ENCODE data around the gene TMIGD1. TPM values are rescaled to one million over a fixed set of nuclear protein-coding genes. Genes with fewer than 3 reads are reported as not detected.

The TMIGD1 gene
- total RNA-seq, 1 donor from 2014 or later: not detected

GRCh38 chr17:30378241-30378824 lies 44.5 kb upstream of the TMIGD1 start:
- H3K36me3 Mint-ChIP-seq (ENCODE audit: low read depth, unreplicated experiment): no peaks in the 10 kb centered on the region
- Histone ChIP-seq H3K9me3 (ENCODE audit: insufficient read depth, low read depth, low read length) (no peaks in the 10 kb centered on the region), H3K4me2 (ENCODE audit: low read length) (peak overlapping the region; percentile 98), H3K4me3 (ENCODE audit: insufficient read depth, low read depth, low read length) (peak overlapping the region; percentile 68), H3K27me3 (ENCODE audit: insufficient read depth, low read length) (no peaks in the 10 kb centered on the region), H3K36me3 (ENCODE audit: insufficient read depth, low read length) (no peaks in the 10 kb centered on the region), H2AFZ (ENCODE audit: low read depth, low read length) (peak overlapping the region; percentile 91), H3K27ac (ENCODE audit: low read depth, low read length) (no peak overlapping the region), H3K79me2 (ENCODE audit: insufficient read depth, low read length) (peaks cover 41% of the 10 kb centered on the region), H3K9ac (ENCODE audit: low read length) (peak overlapping the region; percentile 82), H4K20me1 (ENCODE audit: insufficient read depth, low read length) (peaks cover 27% of the 10 kb centered on the region), H3K4me1 (ENCODE audit: insufficient read depth, low read length) (peaks cover 17% of the 10 kb centered on the region)
- H3K9me3 Mint-ChIP-seq (ENCODE audit: unreplicated experiment): no peaks in the 10 kb centered on the region
- H3K27ac Mint-ChIP-seq (ENCODE audit: unreplicated experiment): peak overlapping the region; percentile 34
- FAIRE-seq (no peak), DNase-seq (ENCODE audit: low read depth) (no peak)
- peak overlapping the region; percentile 90 for H3K4me3 Mint-ChIP-seq (ENCODE audit: unreplicated experiment)
- peaks cover 34% of the 10 kb centered on the region for H3K4me1 Mint-ChIP-seq (ENCODE audit: low read depth, unreplicated experiment)
- TF ChIP-seq CTCF (IDR thresholded peaks at IDR 0.05; ENCODE audit: insufficient read depth, low read depth, low read length) (no peak), EZH2 (IDR thresholded peaks at IDR 0.05; ENCODE audit: insufficient read depth, low read length) (no peak)
- H3K27me3 Mint-ChIP-seq (ENCODE audit: low read depth, unreplicated experiment): no peaks in the 10 kb centered on the region

- H3K27ac ChIP-seq (ENCODE audit: low read depth, low read length): no peak overlapping the region
- peak overlapping the region; percentile 91 for H2AFZ ChIP-seq (ENCODE audit: low read depth, low read length)
- no peaks in the 10 kb centered on the region for H3K36me3 Mint-ChIP-seq (ENCODE audit: low read depth, unreplicated experiment)
These were observed 43.9 kb upstream of the TMIGD1 start for GRCh38 chr17:30377574-30378240.

More at GRCh38 chr17:30377574-30378240, 43.9 kb upstream of the TMIGD1 start:
- H3K27me3 ChIP-seq (ENCODE audit: insufficient read depth, low read length): no peaks in the 10 kb centered on the region
- H4K20me1 ChIP-seq (ENCODE audit: insufficient read depth, low read length): peaks cover 21% of the 10 kb centered on the region
- no peaks in the 10 kb centered on the region for H3K36me3 ChIP-seq (ENCODE audit: insufficient read depth, low read length)
- no peak overlapping the region for H3K9ac ChIP-seq (ENCODE audit: low read length)
- Mint-ChIP-seq H3K27me3 (ENCODE audit: low read depth, unreplicated experiment) (no peaks in the 10 kb centered on the region), H3K9me3 (ENCODE audit: unreplicated experiment) (no peaks in the 10 kb centered on the region), H3K4me1 (ENCODE audit: low read depth, unreplicated experiment) (peaks cover 34% of the 10 kb centered on the region), H3K27ac (ENCODE audit: unreplicated experiment) (peak overlapping the region; percentile 34), H3K4me3 (ENCODE audit: unreplicated experiment) (peak overlapping the region; percentile 90)
- TF ChIP-seq EZH2 (IDR thresholded peaks at IDR 0.05; ENCODE audit: insufficient read depth, low read length) (no peak), CTCF (IDR thresholded peaks at IDR 0.05; ENCODE audit: insufficient read depth, low read depth, low read length) (no peak)
- FAIRE-seq (no peak), DNase-seq (ENCODE audit: low read depth) (no peak)
- H3K4me2 ChIP-seq (ENCODE audit: low read length): peak overlapping the region; percentile 98
- H3K4me3 ChIP-seq (ENCODE audit: insufficient read depth, low read depth, low read length): peak overlapping the region; percentile 68
- H3K79me2 ChIP-seq (ENCODE audit: insufficient read depth, low read length): peaks cover 35% of the 10 kb centered on the region
- H3K9me3 ChIP-seq (ENCODE audit: insufficient read depth, low read depth, low read length): no peaks in the 10 kb centered on the region
- peaks cover 17% of the 10 kb centered on the region for H3K4me1 ChIP-seq (ENCODE audit: insufficient read depth, low read length)
